ENCODE results near the gene NELFA.
A peak's percentile ranks its signal among the peaks of the same experiment; 100 is the strongest.

The NELFA gene

DNA sequence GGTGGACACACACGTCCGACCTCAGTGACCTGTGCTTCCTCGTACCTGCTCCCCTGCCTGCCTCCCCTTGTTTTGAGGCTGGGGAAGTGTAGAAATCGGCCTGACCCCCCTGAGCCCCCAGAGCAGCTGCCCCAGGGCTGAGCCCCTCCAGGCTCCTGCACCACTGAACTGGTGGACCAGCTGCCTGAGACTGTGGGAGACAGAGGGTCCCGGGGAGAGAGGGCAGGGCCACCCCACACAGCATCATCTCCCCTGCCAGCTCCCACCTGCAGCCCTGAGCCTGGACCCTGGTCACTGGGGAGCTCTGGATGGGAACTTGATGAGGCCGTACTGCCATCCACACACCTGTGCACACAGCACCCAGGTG, 35.3 kb upstream of the NELFA start:
- H3K4me3 ChIP-seq (ENCODE audit: low read depth, low read length) = no peak overlapping the region
- TF ChIP-seq, protein P1, sequence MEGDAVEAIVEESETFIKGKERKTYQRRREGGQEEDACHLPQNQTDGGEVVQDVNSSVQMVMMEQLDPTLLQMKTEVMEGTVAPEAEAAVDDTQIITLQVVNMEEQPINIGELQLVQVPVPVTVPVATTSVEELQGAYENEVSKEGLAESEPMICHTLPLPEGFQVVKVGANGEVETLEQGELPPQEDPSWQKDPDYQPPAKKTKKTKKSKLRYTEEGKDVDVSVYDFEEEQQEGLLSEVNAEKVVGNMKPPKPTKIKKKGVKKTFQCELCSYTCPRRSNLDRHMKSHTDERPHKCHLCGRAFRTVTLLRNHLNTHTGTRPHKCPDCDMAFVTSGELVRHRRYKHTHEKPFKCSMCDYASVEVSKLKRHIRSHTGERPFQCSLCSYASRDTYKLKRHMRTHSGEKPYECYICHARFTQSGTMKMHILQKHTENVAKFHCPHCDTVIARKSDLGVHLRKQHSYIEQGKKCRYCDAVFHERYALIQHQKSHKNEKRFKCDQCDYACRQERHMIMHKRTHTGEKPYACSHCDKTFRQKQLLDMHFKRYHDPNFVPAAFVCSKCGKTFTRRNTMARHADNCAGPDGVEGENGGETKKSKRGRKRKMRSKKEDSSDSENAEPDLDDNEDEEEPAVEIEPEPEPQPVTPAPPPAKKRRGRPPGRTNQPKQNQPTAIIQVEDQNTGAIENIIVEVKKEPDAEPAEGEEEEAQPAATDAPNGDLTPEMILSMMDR (IDR thresholded peaks at IDR 0.05; ENCODE audit: low read depth, low read length, missing control alignments) = no peak
- no peak for DNase-seq (ENCODE audit: low read depth)

DNA sequence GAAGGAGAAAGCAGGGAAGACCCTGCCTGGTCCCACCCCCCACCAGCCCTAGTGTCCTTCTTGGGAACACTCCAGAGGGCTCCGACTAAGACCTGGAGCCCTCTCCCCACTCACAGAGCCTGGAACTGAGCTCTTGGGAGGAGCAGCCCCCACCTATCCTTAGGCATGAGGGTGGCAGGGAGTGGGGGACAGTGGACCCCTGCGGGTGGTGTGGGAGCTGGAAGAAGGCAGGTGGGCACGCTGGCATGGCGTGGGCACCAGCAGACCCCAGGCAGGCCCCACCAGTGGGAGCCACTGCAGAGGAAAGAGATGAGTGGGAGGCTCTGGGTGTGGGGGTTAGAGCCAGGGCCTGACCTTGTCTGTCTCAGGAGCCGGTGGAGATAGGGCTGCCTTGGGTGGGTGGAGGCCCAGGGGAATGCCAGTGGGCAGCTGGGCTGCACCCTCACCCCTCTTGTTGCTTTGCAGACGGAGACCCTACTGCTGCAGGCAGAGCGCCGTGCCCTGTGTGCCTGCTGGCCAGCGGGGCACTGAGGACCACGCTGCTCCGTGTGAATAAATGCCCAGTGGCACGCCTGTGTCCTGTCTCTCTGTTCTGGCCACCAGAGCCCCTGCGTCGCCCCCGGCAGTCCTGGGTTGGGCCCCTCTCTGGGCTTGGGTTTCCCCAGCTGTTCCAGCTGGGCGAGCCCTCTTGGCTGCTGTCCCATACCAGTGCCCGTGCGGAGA, 34.8 kb upstream of the NELFA start:
- TF ChIP-seq, protein P1 (IDR thresholded peaks at IDR 0.05; ENCODE audit: low read depth, low read length, missing control alignments) = no peak
- no peak overlapping the region for H3K4me3 ChIP-seq (ENCODE audit: low read depth, low read length)
- no peak for DNase-seq (ENCODE audit: low read depth)

DNA sequence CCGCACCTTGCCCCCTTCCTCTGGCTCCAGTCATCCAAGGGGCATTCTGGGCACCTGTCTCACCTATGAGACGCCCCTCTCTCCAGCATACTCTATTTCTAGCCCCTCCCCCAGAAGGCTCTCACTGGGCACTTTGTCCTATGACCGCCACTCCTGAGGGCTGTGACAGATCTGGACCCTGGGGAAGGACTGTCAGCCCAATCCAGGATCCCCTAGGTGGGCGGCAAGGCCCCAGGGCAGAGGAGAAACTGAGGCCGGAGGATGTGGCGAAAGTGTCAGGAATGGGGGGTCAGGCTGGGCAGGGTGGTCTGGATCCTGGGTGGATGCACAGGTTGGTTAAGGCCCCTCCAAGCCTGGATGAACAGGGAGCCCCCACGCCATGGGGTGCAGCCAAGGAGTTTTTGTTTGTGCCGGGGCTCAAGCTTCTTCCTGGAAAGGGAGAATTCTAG, 34.2 kb upstream of the NELFA start:
- DNase-seq (ENCODE audit: low read depth) = no peak
- TF ChIP-seq, protein P1 (IDR thresholded peaks at IDR 0.05; ENCODE audit: low read depth, low read length, missing control alignments) = no peak
- H3K4me3 ChIP-seq (ENCODE audit: low read depth, low read length) = no peak overlapping the region

DNA sequence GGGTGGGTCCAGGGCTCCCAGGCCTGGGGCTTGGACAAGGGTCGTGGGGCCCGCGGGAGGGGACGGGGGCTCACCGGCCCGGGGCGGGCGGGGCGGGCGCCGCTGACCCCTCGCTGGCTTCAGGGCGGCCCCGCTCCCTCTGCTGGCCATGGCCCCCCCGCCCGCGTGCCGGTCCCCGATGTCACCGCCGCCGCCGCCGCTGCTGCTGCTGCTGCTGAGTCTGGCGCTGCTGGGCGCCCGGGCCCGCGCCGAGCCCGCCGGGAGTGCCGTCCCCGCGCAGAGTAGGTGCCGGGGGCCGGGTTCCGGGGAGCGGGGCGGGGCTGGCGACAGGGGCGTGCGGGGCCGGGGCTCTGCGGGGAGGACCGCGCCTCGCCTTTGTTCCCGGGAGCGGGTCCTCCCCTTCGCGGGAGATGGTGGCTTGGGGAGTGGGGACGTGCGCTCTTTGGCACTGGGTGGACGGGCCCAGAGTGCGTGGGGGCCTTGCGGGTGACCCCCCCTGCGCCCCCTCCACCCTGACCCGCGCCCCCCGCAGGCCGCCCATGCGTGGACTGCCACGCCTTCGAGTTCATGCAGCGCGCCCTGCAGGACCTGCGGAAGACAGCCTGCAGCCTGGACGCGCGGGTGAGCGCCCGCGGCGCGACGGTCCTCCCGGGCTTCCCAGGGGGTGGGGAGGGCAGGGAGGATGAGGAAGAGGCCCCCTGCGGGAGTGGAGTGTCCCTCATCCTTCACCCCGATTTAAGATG, 33.6 kb upstream of the NELFA start:
- DNase-seq (ENCODE audit: low read depth) = no peak
- TF ChIP-seq, protein P1 (IDR thresholded peaks at IDR 0.05; ENCODE audit: low read depth, low read length, missing control alignments) = no peak
- peak overlapping the region; percentile 51 for H3K4me3 ChIP-seq (ENCODE audit: low read depth, low read length)

DNA sequence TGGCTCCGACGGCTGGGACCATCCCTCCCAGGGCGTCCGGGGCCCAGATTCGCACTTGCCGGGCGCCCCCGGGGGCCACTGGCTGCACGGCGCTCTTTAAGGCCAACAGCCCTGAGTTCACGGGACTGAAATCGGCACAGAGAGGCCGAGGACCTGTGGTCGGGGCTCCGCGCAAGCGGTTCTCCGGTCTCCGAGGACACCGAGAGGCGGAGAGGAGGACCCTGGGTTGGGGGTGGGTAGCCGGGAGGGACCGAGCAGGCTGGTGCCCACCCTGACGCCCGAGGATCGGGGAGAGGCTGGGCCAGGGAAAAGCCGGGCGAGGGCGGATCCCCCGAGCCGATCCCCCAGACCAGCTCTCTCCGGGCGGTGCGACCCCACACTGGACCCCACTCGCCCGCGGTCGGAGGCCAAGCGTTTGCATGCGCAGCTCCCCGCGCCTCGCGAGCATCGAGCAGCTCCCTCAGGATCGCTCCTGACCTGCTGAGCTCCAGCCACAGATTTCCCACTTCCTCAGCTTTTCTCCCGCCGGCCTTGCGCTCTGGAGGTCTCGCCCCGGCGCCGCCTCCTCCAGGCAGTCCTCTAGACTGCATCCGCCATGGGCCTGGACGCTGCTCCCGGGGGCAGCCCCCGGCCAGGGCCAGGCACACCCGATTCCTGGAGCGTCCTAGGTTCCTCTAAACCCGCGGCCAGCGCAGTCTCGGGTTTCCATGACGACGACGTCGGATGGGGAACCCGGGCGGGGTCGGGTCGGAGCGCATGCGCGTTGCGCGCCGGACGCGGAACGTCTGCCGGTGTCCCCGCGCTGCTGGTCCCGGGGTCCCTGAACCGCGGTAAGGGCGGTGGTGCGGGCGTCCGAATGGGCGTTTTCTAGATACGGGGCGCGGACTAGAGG, 32.7 kb upstream of the NELFA start:
- H3K4me3 ChIP-seq (ENCODE audit: low read depth, low read length) = peak overlapping the region; percentile 51
- TF ChIP-seq, protein P1 (IDR thresholded peaks at IDR 0.05; ENCODE audit: low read depth, low read length, missing control alignments) = no peak
- peak; percentile 37 for DNase-seq (ENCODE audit: low read depth)

GRCh38 chr4:2040391-2041238, 31.8 kb upstream of the NELFA start:
- no peak for DNase-seq (ENCODE audit: low read depth)
- no peak overlapping the region for H3K4me3 ChIP-seq (ENCODE audit: low read depth, low read length)
- TF ChIP-seq, protein P1 (IDR thresholded peaks at IDR 0.05; ENCODE audit: low read depth, low read length, missing control alignments) = no peak

Data from GM12864 (cell line).